IPS-18a (cell line): ENCODE measurements around the gene TMEM69.
A peak's percentile ranks its signal among the peaks of the same experiment; 100 is the strongest.
"Not testable (repeated sequence)": the region's sequence is repeated elsewhere in the genome, so short reads cannot be mapped to it uniquely, and the experiment has no call there.

Experiments used
- H3K27ac ChIP-seq: one replicate; pipeline ENCODE4 v1.5.1; 2013; ENCODE audit warnings: low read length
- H3K27me3 ChIP-seq: one replicate; pipeline ENCODE4 v1.6.1; 2013; ENCODE audit warnings: mild to moderate bottlenecking, low read length; ENCODE audit not compliant: control insufficient read depth, insufficient read depth
- H3K36me3 ChIP-seq: one replicate; pipeline ENCODE4 v1.6.1; 2013; ENCODE audit warnings: low read depth, low read length; ENCODE audit not compliant: control insufficient read depth
- H3K4me1 ChIP-seq: one replicate; pipeline ENCODE4 v1.6.1; 2013; ENCODE audit warnings: low read depth, low read length; ENCODE audit not compliant: control insufficient read depth
- H3K4me3 ChIP-seq: one replicate; pipeline ENCODE4 v1.5.1; 2013; ENCODE audit warnings: low read length
- H3K9ac ChIP-seq: one replicate; pipeline ENCODE4 v1.6.1; 2013; ENCODE audit warnings: mild to moderate bottlenecking, low read length, moderate library complexity
- H3K9me3 ChIP-seq: one replicate; pipeline ENCODE4 v1.6.1; 2013; ENCODE audit warnings: low read depth, low read length; ENCODE audit not compliant: control insufficient read depth

The TMEM69 gene

DNA sequence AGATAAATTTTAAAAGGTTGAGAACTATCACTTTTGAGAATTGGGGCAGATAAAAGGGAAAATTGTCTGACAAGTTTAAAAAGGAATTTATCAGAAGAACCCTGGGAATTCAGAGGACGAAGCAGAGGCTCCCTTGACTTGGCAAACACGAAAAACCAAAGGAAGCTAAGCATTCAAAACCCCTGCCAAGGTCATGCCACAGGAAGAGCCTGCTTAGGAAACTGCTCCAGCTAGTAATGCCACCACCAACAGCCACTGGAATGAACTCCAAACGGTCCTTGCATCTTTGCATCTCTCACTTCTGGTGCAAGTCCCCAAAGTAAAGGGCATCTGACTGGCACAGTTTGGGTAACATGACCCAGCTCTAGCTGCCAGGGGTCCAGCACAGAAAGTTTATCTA, 8.9 kb upstream of the TMEM69 start:
- Histone ChIP-seq H3K27me3 (no peaks in the 10 kb centered on the region), H3K9ac (no peak overlapping the region), H3K4me3 (peak overlapping the region; percentile 14), H3K9me3 (no peaks in the 10 kb centered on the region), H3K27ac (no peak overlapping the region), H3K4me1 (peaks cover 40% of the 10 kb centered on the region), H3K36me3 (no peaks in the 10 kb centered on the region)

DNA sequence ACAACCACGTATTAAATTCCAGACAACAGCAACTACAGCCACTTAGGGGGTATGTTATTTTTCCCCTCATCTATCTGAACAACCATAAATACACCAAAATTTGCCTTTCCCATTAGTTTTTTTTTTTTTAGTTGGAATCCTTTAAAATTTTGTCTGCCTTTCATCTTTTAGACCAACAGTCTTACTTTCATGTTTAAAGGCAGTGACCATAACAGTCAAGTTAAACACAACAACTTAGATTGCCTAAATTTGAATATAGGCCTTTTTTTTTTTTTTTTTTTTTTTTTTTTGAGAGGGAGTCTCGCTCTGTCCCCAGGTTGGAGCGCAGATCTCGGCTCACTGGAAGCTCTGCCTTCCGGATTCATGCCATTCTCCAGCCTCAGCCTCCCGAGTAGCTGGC, 5.0 kb upstream of the TMEM69 start:
- Histone ChIP-seq H3K36me3 (no peaks in the 10 kb centered on the region), H3K9me3 (no peaks in the 10 kb centered on the region), H3K9ac (no peak overlapping the region), H3K4me3 (no peak overlapping the region), H3K27ac (no peak overlapping the region), H3K4me1 (peaks cover 51% of the 10 kb centered on the region), H3K27me3 (no peaks in the 10 kb centered on the region)

GRCh38 chr1:45684402-45684801, 3.6 kb upstream of the TMEM69 start:
- peak overlapping the region; percentile 99 for H3K9ac ChIP-seq
- peak overlapping the region; percentile 96 for H3K4me3 ChIP-seq
- H3K4me1 ChIP-seq: peaks cover 38% of the 10 kb centered on the region
- no peaks in the 10 kb centered on the region for H3K27me3 ChIP-seq
- H3K36me3 ChIP-seq: no peaks in the 10 kb centered on the region
- H3K27ac ChIP-seq: no peak overlapping the region
- H3K9me3 ChIP-seq: no peaks in the 10 kb centered on the region

GRCh38 chr1:45685308-45686014, 2.5 kb upstream of the TMEM69 start:
- H3K4me3 ChIP-seq: peak overlapping the region; percentile 96
- H3K27me3 ChIP-seq: no peaks in the 10 kb centered on the region
- peak overlapping the region; percentile 99 for H3K9ac ChIP-seq
- no peaks in the 10 kb centered on the region for H3K36me3 ChIP-seq
- peak overlapping the region; percentile 90 for H3K27ac ChIP-seq
- H3K9me3 ChIP-seq: no peaks in the 10 kb centered on the region
- H3K4me1 ChIP-seq: peaks cover 36% of the 10 kb centered on the region

DNA sequence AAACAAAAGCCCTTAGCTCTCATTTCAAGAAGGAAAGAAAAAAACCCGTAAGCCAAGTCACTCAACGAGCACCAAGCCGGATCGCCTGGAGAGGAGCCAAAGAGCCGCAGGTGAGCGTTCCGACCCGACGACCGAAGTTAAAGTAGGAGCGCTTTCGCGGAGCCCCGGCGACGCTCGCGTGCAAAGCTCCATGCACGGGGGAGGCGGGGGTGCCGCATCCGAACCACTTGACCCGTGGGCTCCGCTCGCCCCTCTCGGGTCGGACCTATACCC, 2.0 kb upstream of the TMEM69 start:
- Histone ChIP-seq H3K36me3 (no peaks in the 10 kb centered on the region), H3K27me3 (no peaks in the 10 kb centered on the region), H3K4me1 (peaks cover 31% of the 10 kb centered on the region), H3K9me3 (no peaks in the 10 kb centered on the region), H3K27ac (peak overlapping the region; percentile 90), H3K9ac (peak overlapping the region; percentile 99), H3K4me3 (peak overlapping the region; percentile 96)

GRCh38 chr1:45686288-45687013, 1.5 kb upstream of the TMEM69 start, which contains the start of gene GPBP1L1:
Gene GPBP1L1, minus strand, starts transcription at chr1:45686533. Its CDS starts 27,446 bp downstream, at chr1:45659087.
- Histone ChIP-seq H3K9ac (peak within 1 kb of the TSS; percentile 99), H3K4me1 (peaks cover 26% of the 10 kb centered on the region), H3K27me3 (no peaks in the 10 kb centered on the region), H3K36me3 (peaks cover 3% of the 10 kb centered on the region), H3K9me3 (no peaks in the 10 kb centered on the region), H3K4me3 (peak within 1 kb of the TSS; percentile 96), H3K27ac (peak within 1 kb of the TSS; percentile 90)

- H3K9ac ChIP-seq: peak overlapping the region; percentile 99
- peaks cover 19% of the 10 kb centered on the region for H3K4me1 ChIP-seq
- peak overlapping the region; percentile 86 for H3K27ac ChIP-seq
- no peaks in the 10 kb centered on the region for H3K27me3 ChIP-seq
- H3K9me3 ChIP-seq: no peaks in the 10 kb centered on the region
- peaks cover 6% of the 10 kb centered on the region for H3K36me3 ChIP-seq
- peak overlapping the region; percentile 96 for H3K4me3 ChIP-seq
Observed at GRCh38 chr1:45687014-45687753, 797 bp upstream of the TMEM69 start.

DNA sequence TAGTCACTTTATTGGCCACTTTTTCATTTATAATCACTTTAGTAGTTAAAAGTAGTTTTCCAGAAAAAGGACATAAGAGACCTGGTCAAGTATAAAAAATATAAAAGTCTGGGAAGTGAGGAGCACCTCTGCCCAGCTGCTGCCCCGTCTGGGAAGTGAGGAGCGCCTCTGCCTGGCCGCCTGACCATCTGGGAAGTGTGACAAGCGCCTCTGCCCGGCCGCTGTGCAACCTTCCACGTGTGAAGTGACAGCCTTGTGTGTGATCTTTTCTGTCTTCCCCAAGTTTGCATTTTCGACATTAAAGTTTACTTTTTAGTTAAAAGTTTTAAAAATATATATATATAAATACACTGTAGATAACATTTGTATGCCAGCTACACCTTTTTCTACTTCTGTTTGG, 5.8 kb downstream of the TMEM69 start:
- H3K4me3 ChIP-seq, H3K27ac ChIP-seq, H3K27me3 ChIP-seq, H3K9ac ChIP-seq, H3K9me3 ChIP-seq, H3K4me1 ChIP-seq: not testable (repeated sequence)
- peaks cover 41% of the 10 kb centered on the region for H3K36me3 ChIP-seq

DNA sequence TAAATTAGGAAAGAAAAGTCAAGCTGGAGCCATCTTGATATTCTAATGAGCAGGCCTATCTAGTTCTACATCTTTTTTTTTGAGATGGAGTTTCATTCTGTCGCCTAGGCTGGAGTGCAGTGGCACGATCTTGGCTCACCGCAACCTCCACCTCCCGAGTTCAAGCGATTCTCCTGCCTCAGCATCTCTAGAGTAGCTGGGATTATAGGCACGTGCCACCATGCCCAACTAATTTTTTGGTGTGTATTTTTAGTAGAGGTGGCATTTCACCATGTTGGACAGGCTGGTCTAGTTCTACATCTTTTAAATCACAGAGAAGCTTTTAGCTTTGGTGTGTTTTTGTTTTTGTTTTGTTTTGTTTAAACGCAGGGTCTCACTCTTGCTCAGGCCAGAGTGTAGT, 6.8 kb downstream of the TMEM69 start:
- peaks cover 41% of the 10 kb centered on the region for H3K36me3 ChIP-seq
- no peak overlapping the region for H3K9ac ChIP-seq
- no peak overlapping the region for H3K27ac ChIP-seq

DNA sequence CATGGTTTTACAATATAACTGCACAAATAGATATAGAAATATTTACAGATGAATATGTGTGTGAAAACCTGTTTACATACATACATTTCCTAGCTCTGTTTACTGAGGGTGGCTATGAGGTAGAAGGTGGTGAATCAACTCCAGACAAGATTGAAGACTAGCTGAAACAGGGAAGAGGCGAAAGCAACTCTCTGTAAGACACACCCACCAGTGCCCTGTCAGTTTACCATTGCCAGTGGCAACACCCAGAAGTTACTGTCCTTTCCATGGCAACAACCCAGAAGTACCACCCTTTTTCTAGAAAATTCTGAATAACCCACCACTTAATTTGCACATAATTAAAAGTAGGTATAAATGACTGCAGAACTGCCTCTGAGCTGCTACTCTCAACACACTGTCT, 16.7 kb downstream of the TMEM69 start:
- Histone ChIP-seq H3K9me3 (no peaks in the 10 kb centered on the region), H3K27me3 (no peaks in the 10 kb centered on the region), H3K4me3 (no peak overlapping the region), H3K4me1 (no peaks in the 10 kb centered on the region), H3K27ac (no peak overlapping the region), H3K9ac (no peak overlapping the region), H3K36me3 (no peaks in the 10 kb centered on the region)

More for the DNA sequence above, 6.8 kb downstream of the TMEM69 start:
- Histone ChIP-seq H3K9me3 (no peaks in the 10 kb centered on the region), H3K27me3 (no peaks in the 10 kb centered on the region), H3K4me3 (no peak overlapping the region), H3K4me1 (no peaks in the 10 kb centered on the region)

GRCh38 chr1:45713711-45714110, 25.7 kb downstream of the TMEM69 start:
- H3K27ac ChIP-seq: no peak overlapping the region
- no peak overlapping the region for H3K9ac ChIP-seq
- H3K9me3 ChIP-seq: no peaks in the 10 kb centered on the region
- H3K27me3 ChIP-seq: no peaks in the 10 kb centered on the region
- H3K4me3 ChIP-seq: no peak overlapping the region
- no peaks in the 10 kb centered on the region for H3K4me1 ChIP-seq
- H3K36me3 ChIP-seq: no peaks in the 10 kb centered on the region
